ENCODE data around the gene SHC1.

SHC1 gene

DNA sequence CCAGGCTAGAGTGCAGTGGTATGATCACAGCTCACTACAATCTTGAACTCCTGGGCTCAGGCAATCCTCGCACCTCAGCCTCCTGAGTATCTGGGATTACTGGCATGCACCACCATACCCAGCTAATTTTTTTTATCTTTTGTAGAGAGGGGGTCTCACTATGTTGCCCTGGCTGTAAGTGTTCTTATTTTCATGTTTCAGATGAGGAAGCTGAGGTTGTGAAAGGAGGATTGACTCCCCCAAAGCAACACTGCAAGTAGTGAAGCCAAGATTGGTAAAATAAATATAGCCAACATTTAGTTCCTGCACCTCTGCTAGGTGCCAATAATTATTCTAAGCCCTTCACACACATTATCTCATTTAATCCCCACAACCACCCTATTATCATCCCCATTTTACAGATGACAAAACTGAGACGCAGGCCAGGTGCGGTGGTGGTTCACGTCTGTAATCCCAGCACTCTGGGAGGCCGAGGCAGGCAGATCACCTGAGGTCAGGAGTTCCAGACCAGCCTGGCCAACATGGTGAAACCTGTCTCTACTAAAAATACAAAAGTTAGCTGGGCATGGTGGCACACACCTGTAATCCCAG lies 36.1 kb downstream of the SHC1 start:
- DNase-seq: no peak

DNA sequence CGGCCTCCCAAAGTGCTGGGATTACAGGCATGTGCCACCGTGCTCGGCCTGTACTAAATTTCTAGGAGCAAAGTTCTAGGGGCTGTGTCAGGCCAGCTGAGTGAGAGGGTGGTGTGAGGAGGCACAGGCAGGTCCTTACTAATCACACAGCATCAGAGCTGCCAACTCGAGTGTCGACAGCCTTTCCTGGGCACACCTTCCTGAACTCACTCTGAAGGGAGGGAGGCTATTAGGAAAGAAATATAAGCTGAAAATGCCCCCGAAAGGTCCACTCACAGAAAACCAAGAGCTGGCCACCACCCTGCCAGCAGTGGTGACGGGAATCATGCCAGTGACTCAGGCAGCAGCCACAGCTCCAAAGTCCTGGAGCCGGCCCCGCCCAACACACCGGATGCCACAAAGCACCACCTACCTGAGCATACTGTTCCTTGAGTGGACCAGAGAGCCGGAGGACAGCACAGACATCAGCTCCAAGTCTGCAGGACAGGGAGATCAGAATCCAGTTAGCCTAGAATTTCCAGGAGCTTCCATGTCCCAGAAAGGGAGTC lies 38.5 kb downstream of the SHC1 start:
- no peak for DNase-seq

DNA sequence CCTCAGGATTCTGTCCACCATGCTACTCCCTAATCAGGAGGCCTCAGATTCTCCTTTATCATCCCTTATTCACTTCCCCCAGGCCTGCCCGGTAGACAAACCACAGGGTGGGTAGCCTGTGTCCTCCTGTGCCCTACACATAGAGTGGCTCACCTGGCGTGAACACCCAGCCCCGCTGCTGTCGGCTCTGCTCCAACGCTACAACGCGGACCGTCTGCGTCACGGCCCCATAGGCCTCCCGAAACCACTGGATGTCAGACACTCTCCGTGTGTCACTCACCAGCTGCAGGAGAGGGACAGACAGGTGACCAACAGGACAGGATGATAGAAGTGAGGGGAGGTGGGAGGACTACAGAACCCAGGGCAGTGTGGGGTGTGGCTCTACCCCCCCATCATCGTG lies 44.3 kb downstream of the SHC1 start:
- DNase-seq: no peak

DNA sequence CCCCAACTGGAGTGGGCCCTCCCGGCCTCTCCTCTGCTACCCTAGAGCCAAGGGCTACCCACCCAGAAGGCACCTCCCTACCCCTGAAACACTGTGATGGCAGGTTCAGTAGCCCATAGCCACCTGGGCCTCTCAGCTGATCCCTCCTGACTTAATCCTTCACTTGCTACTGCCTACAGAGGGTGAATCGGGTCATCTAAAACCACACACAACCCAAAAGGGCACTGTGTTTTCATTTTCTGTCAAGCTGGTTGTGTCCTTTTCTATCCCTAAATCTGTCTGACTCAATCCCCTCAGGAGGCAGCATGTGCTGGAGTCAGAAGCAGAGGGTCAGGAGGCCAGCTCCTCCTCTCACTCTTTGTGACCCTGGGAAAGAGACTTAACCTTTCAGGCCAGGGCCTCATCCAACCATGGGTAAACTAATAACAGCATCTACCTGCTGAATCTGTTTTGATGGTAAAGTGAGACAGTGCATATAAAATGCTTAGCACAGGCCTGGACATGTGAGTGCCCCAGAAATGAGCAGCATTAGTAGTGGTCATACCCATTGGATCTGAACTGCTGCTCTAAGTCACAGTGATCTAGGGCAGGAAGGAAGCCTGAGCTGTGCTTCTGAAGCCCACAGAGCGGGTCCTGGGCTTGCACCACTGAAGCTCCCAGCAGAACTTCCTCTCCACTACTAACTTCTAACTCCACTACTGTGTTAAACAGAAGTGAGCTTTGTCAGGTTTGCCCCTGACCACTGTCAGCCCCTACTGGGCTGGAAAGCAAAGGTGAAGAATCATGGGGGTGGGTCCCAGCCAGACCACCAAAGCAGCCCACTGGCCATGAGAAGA lies 45.0 kb downstream of the SHC1 start:
- DNase-seq: no peak

DNA sequence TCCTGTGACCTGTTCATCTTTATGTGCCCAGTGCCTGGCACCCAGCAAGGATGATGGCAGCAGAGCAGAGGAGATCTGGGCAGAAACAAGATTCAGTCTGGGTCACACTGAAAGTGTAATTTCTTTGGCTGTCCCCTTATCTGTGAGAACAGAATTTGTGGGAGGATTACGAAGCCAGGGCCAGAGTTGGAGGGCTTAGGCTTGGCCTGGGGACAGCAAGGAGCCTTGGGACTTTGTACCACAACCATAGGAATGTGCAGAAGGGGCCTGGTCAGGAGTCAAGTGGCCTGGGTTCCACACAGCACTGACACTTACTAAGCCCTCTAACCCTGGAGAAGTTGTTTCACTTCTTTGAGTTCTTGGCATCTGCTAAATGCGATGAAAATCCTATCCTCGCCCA lies 46.9 kb downstream of the SHC1 start:
- DNase-seq: no peak

DNA sequence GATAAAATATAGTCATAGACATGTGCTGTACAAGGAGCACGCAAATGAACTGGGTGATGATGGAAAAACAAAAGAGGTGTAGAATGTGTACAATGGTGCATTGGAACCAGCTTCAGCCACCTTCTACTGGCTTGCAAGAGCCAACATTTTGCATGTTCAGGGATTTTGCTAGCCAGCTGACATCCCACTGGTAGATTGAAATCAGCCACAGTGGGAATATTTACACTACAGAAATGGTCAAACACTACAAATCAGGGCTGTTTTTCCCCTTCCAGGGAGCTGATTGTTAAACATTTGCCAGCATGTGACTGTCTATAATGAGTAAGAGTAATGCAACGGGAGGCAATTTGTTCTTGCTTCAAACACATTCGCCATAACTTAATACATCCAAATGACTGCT lies 57.3 kb downstream of the SHC1 start:
- peak; percentile 54 to 89 for DNase-seq

DNA sequence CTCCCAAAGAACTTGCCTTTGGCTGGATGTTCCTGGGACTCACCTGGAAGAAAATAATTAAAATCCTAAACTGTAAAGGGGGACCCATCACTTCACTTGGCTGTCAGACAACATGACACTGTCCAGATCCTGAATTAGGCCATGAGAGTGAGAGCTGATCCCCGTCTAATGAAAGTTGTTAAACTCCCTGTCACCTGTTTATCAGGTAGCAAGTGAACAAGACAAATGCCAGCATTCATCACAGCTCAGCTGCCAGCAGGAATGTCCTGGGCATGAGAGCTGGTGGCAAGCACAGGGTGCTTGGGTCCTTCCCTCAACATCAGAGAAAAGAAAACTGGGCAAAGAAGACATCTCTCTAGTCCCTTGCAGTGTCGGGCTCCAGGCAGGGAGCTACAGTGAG lies 57.8 kb downstream of the SHC1 start:
- no peak for DNase-seq
